HL-60 (cell line): ENCODE measurements around the gene LMAN1L.

Source experiments
- GABPA ChIP-seq: IDR thresholded peaks from 2 replicates; pipeline ENCODE4 v1.6.1; 2012; ENCODE audit warnings: low read depth
- POLR2AphosphoS5 ChIP-seq: IDR thresholded peaks from 2 replicates; pipeline ENCODE4 v1.6.1; 2012; ENCODE audit warnings: low read depth
- TF ChIP-seq, protein P1 (sequence below): IDR thresholded peaks from one replicate; pipeline ENCODE4 v1.5.1; 2011; ENCODE audit warnings: low read length, control low read depth, inconsistent platforms; ENCODE audit not compliant: insufficient read depth
- TF ChIP-seq, protein P2 (sequence below): IDR thresholded peaks from 2 replicates; pipeline ENCODE4 v1.6.1; 2012; ENCODE audit warnings: low read depth; ENCODE audit not compliant: insufficient replicate concordance

DNA sequence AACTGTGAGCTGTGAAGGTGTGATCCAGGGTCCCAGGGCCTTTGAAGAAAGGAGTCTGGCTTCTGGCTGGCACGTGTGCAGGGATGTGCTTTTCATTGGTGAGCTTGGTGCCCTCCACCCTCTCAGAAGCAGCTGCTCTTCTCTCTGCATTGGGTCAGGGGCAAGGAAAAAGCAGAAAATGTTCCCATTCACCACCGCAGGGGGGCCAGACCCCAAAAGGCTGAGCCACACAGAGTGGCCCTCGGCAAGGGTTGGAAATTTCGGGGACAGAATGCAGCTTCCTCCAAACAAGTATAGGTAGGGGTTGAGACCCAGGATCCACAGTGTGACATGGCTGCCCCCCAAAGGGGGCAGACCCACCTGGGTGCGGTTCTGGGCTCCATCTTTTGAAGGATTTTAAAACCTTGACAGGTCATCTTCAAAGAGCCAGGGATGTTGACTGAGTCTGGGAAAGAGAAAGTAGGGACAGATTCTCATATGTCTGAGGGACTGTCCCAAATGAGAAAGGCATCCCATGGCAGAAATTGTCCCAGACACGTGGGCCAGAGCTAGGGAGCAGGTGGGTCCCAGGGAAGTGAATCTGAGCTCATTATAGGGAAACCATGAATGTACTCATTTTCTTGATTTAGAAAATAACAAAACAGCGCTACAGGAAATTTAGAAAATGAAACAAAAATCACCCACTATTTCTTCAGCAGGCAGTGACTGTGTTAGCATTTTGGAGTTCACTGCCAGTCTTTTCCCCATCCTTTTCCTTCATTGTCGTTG lies 28.0 kb upstream of the LMAN1L start:
- TF ChIP-seq, protein P1, sequence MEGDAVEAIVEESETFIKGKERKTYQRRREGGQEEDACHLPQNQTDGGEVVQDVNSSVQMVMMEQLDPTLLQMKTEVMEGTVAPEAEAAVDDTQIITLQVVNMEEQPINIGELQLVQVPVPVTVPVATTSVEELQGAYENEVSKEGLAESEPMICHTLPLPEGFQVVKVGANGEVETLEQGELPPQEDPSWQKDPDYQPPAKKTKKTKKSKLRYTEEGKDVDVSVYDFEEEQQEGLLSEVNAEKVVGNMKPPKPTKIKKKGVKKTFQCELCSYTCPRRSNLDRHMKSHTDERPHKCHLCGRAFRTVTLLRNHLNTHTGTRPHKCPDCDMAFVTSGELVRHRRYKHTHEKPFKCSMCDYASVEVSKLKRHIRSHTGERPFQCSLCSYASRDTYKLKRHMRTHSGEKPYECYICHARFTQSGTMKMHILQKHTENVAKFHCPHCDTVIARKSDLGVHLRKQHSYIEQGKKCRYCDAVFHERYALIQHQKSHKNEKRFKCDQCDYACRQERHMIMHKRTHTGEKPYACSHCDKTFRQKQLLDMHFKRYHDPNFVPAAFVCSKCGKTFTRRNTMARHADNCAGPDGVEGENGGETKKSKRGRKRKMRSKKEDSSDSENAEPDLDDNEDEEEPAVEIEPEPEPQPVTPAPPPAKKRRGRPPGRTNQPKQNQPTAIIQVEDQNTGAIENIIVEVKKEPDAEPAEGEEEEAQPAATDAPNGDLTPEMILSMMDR = no peak
- TF ChIP-seq POLR2AphosphoS5 (no peak), GABPA (no peak)
- TF ChIP-seq, protein P2, sequence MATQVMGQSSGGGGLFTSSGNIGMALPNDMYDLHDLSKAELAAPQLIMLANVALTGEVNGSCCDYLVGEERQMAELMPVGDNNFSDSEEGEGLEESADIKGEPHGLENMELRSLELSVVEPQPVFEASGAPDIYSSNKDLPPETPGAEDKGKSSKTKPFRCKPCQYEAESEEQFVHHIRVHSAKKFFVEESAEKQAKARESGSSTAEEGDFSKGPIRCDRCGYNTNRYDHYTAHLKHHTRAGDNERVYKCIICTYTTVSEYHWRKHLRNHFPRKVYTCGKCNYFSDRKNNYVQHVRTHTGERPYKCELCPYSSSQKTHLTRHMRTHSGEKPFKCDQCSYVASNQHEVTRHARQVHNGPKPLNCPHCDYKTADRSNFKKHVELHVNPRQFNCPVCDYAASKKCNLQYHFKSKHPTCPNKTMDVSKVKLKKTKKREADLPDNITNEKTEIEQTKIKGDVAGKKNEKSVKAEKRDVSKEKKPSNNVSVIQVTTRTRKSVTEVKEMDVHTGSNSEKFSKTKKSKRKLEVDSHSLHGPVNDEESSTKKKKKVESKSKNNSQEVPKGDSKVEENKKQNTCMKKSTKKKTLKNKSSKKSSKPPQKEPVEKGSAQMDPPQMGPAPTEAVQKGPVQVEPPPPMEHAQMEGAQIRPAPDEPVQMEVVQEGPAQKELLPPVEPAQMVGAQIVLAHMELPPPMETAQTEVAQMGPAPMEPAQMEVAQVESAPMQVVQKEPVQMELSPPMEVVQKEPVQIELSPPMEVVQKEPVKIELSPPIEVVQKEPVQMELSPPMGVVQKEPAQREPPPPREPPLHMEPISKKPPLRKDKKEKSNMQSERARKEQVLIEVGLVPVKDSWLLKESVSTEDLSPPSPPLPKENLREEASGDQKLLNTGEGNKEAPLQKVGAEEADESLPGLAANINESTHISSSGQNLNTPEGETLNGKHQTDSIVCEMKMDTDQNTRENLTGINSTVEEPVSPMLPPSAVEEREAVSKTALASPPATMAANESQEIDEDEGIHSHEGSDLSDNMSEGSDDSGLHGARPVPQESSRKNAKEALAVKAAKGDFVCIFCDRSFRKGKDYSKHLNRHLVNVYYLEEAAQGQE = no peak
